CD14-positive monocyte (primary cell): ENCODE results near the gene FOXI2. TPM values are rescaled to one million over a fixed set of nuclear protein-coding genes. Genes with fewer than 3 reads are reported as not detected.

Experiments used
- DNase-seq, 3 donors: peaks; one replicate each; pipeline ENCODE4 v3.0.0-alpha.2; 2011 to 2022
- H2AFZ ChIP-seq: 2 replicates; pipeline ENCODE4 v1.6.0; 2012; ENCODE audit warnings: mild to moderate bottlenecking, low read depth, low read length, inconsistent platforms; ENCODE audit not compliant: insufficient read depth, poor library complexity, severe bottlenecking
- H3K27ac ChIP-seq, 2 donors: 1 replicate in 1 of 2; 2 replicates in 1 of 2; pipeline ENCODE4 v1.5.1; 2012 to 2013; ENCODE audit warnings: low read length in 2 of 2, control low read depth in 1 of 2, inconsistent platforms in 1 of 2, low read depth in 1 of 2, mild to moderate bottlenecking in 1 of 2
- H3K27me3 ChIP-seq, 2 donors: one replicate each; pipeline versions ENCODE4 v1.6.0 to v1.6.1; 2011 to 2013; ENCODE audit warnings: low read length in 2 of 2; ENCODE audit not compliant: control insufficient read depth in 2 of 2, insufficient read depth in 2 of 2
- H3K36me3 ChIP-seq, 2 donors: replicated peaks in 1 of 2; 1 replicate in 1 of 2; 2 replicates in 1 of 2; pipeline versions ENCODE4 v1.5.1 to v1.6.1; 2012 to 2013; ENCODE audit warnings: low read length in 2 of 2, control low read depth in 1 of 2, inconsistent platforms in 1 of 2, mild to moderate bottlenecking in 1 of 2; ENCODE audit not compliant: insufficient read depth in 2 of 2, control insufficient read depth in 1 of 2
- H3K4me1 ChIP-seq, 2 donors: 1 replicate in 1 of 2; 2 replicates in 1 of 2; pipeline versions ENCODE4 v1.5.1 to v1.6.1; 2012 to 2013; ENCODE audit warnings: low read length in 2 of 2, control low read depth in 1 of 2, inconsistent platforms in 1 of 2, mild to moderate bottlenecking in 1 of 2, moderate library complexity in 1 of 2; ENCODE audit not compliant: insufficient read depth in 2 of 2, control insufficient read depth in 1 of 2
- H3K4me2 ChIP-seq: replicated peaks from 2 replicates; pipeline ENCODE3; 2012; ENCODE audit warnings: low read length, moderate library complexity, mild to moderate bottlenecking; ENCODE audit not compliant: poor library complexity, severe bottlenecking; ENCODE audit errors: extremely low read depth
- H3K4me3 ChIP-seq, 3 experiments: fragments of 200-600 bp in 1 of 3; sonication (generic) in 1 of 3; replicated peaks in 1 of 3; 1 replicate in 2 of 3; 2 replicates in 1 of 3; pipeline ENCODE4 v1.5.1; 2011 to 2013; ENCODE audit warnings: low read length in 3 of 3, mild to moderate bottlenecking in 3 of 3, control low read depth in 2 of 3, low read depth in 2 of 3, inconsistent platforms in 1 of 3, moderate library complexity in 1 of 3
- H3K79me2 ChIP-seq: 2 replicates; pipeline ENCODE4 v1.6.0; 2012; ENCODE audit warnings: mild to moderate bottlenecking, control low read depth, inconsistent platforms, low read length, moderate library complexity; ENCODE audit not compliant: insufficient read depth
- H3K9ac ChIP-seq: 2 replicates; pipeline ENCODE4 v1.6.0; 2017; ENCODE audit warnings: low read length, mild to moderate bottlenecking; ENCODE audit not compliant: insufficient read depth, poor library complexity, severe bottlenecking
- H3K9me3 ChIP-seq, 2 donors: replicated peaks in 1 of 2; 1 replicate in 1 of 2; 2 replicates in 1 of 2; pipeline versions ENCODE4 v1.5.1 to v1.6.1; 2012 to 2013; ENCODE audit warnings: low read length in 2 of 2, control low read depth in 1 of 2; ENCODE audit not compliant: control insufficient read depth in 1 of 2, insufficient read depth in 1 of 2
- H4K20me1 ChIP-seq: 2 replicates; pipeline ENCODE4 v1.6.0; 2012; ENCODE audit warnings: mild to moderate bottlenecking, low read length, control low read depth, moderate library complexity; ENCODE audit not compliant: insufficient read depth
- H3K27ac Mint-ChIP-seq, 7 donors: one replicate each; pipeline ENCODE4 v1.8.0; 2020; ENCODE audit warnings: mild to moderate bottlenecking in 7 of 7, mixed read lengths in 7 of 7, moderate library complexity in 6 of 7, inconsistent platforms in 2 of 7
- H3K27me3 Mint-ChIP-seq, 3 donors: one replicate each; pipeline ENCODE4 v1.8.0; 2021 to 2022; ENCODE audit warnings: low read depth in 3 of 3, mild to moderate bottlenecking in 3 of 3, mixed read lengths in 3 of 3, moderate library complexity in 3 of 3, inconsistent platforms in 1 of 3
- H3K36me3 Mint-ChIP-seq, 2 donors: one replicate each; pipeline ENCODE4 v1.8.0; 2020; ENCODE audit warnings: mixed read lengths in 2 of 2, inconsistent platforms in 1 of 2, mild to moderate bottlenecking in 1 of 2
- H3K4me1 Mint-ChIP-seq: one replicate; pipeline ENCODE4 v1.8.0; 2020; ENCODE audit warnings: mild to moderate bottlenecking, mixed read lengths
- H3K4me3 Mint-ChIP-seq, 2 donors: one replicate each; pipeline ENCODE4 v1.8.0; 2020; ENCODE audit warnings: mild to moderate bottlenecking in 2 of 2, mixed read lengths in 2 of 2, moderate library complexity in 1 of 2
- H3K9me3 Mint-ChIP-seq, 7 donors: one replicate each; pipeline ENCODE4 v1.8.0; 2020 to 2022; ENCODE audit warnings: mixed read lengths in 7 of 7, mild to moderate bottlenecking in 6 of 7, moderate library complexity in 6 of 7, inconsistent platforms in 2 of 7
- CTCF ChIP-seq: fragments of 200-600 bp; IDR thresholded peaks from one replicate; pipeline ENCODE4 v1.8.0; 2022; ENCODE audit warnings: antibody characterized with exemption, mild to moderate bottlenecking
- WGBS: methylation state at CpG from one replicate; pipeline ENCODE4 v1.1.5; 2013; ENCODE audit warnings: missing lambda C conversion rate; ENCODE audit not compliant: insufficient coverage; 5-methylcytosine and 5-hydroxymethylcytosine counted together
- intact Hi-C, 2 donors: fragments of 100-400 bp; cut with micrococcal nuclease; formaldehyde crosslinking; loops; one replicate each; pipeline versions ENCODE4 v1.15.0 to v1.15.1; 2023
- polyA plus RNA-seq, 3 donors: library from polyadenylated mRNA; depleted of rRNA in 1 of 3; unstranded in 2 of 3; stranded (reverse) in 1 of 3; fragments of 300-500 nt in 2 of 3; fragments of >200 nt in 1 of 3; fragmentation: Illumina TruSeq in 2 of 3; gene quantifications; 1 replicate in 2 of 3; 2 replicates in 1 of 3; pipeline ENCODE4 v1.2.3, GENCODE V29; 2012 to 2021

The FOXI2 gene
- polyA plus RNA-seq, 3 donors = not detected

GRCh38 chr10:127720142-127720541 is 16.8 kb upstream of the FOXI2 start:
- Histone ChIP-seq H3K9me3 (no peaks in the 10 kb centered on the region), H3K4me2 (no peak overlapping the region), H3K79me2 (no peaks in the 10 kb centered on the region), H3K36me3 (no peaks in the 10 kb centered on the region), H3K9ac (no peak overlapping the region), H3K4me3 (no peak overlapping the region), H2AFZ (no peak overlapping the region), H3K27me3 (no peaks in the 10 kb centered on the region), H4K20me1 (no peaks in the 10 kb centered on the region), H3K27ac (no peak overlapping the region), H3K4me1 (no peaks in the 10 kb centered on the region)
- Mint-ChIP-seq H3K36me3 (no peaks in the 10 kb centered on the region), H3K4me1 (no peaks in the 10 kb centered on the region), H3K9me3 (peaks cover 0 to 3% (median 2%) of the 10 kb centered on the region in 7 donors), H3K27ac (no peak overlapping the region), H3K27me3 (peaks cover 2 to 17% (median 4%) of the 10 kb centered on the region in 3 donors), H3K4me3 (no peak overlapping the region)
- WGBS = 58% methylated on average over 2 of the region's 4 CpGs
- TF ChIP-seq CTCF = no peak
- intact Hi-C loops = no loop called here
- no peak for DNase-seq

- no peak overlapping the region for H3K27ac Mint-ChIP-seq
Observed at GRCh38 chr10:127720903-127721302, 16.1 kb upstream of the FOXI2 start.

More at GRCh38 chr10:127720903-127721302, 16.1 kb upstream of the FOXI2 start:
- H3K27me3 Mint-ChIP-seq = peaks cover 2 to 19% (median 4%) of the 10 kb centered on the region in 3 donors
- H3K9me3 ChIP-seq = no peaks in the 10 kb centered on the region
- no peak overlapping the region for H2AFZ ChIP-seq
- peaks cover 0 to 3% (median 2%) of the 10 kb centered on the region in 7 donors for H3K9me3 Mint-ChIP-seq
- no peaks in the 10 kb centered on the region for H4K20me1 ChIP-seq
- no peaks in the 10 kb centered on the region for H3K79me2 ChIP-seq
- H3K27ac ChIP-seq = no peak overlapping the region
- no peak overlapping the region for H3K9ac ChIP-seq
- TF ChIP-seq CTCF = no peak
- H3K27me3 ChIP-seq = no peaks in the 10 kb centered on the region
- DNase-seq = no peak
- WGBS = 70% methylated on average over 3 of the region's 3 CpGs
- no peaks in the 10 kb centered on the region for H3K36me3 ChIP-seq
- H3K4me3 Mint-ChIP-seq = no peak overlapping the region
- intact Hi-C loops = no loop called here
- H3K4me1 ChIP-seq = no peaks in the 10 kb centered on the region
- no peak overlapping the region for H3K4me2 ChIP-seq
- H3K36me3 Mint-ChIP-seq = no peaks in the 10 kb centered on the region
- H3K4me1 Mint-ChIP-seq = no peaks in the 10 kb centered on the region
- H3K4me3 ChIP-seq = no peak overlapping the region
